HCT116 (cell line): ENCODE results near the gene ENO2. TPM values are rescaled to one million over a fixed set of nuclear protein-coding genes. Genes with fewer than 3 reads are reported as not detected.

Experiments used
- ATAC-seq: fragments of 200-7000 bp; cut with Tn5 transposase; 2 replicates; pipeline ENCODE4 v1.9.1; 2020; ENCODE audit warnings: mild to moderate bottlenecking, moderate library complexity
- BruUV-seq: library from RNA; stranded (reverse); fragments of 400-500 nt; replicated peaks from 2 replicates; lab custom pipeline; 2021; lab: Mats Ljungman, UMichigan
- CTCF ChIA-PET: fragments of 300-600 bp; sonication (Branson Sonifier 250); formaldehyde crosslinking; loops from one replicate; lab custom pipeline; 2021; ENCODE audit warnings: antibody characterized with exemption; lab: Charles Lee
- POLR2A ChIA-PET: fragments of 300-600, 350-600 bp; sonication (Branson Sonifier 250); formaldehyde crosslinking; loops from one replicate; lab custom pipeline; 2021; ENCODE audit warnings: antibody characterized with exemption; lab: Charles Lee
- RAD21 ChIA-PET, 2 experiments: fragments of 300-600 bp; sonication (Branson Sonifier 250); formaldehyde crosslinking; loops; one replicate each; lab custom pipeline; 2023; ENCODE audit warnings: low total read pairs in 2 of 2; ENCODE audit not compliant: uncharacterized antibody in 2 of 2, unreplicated experiment in 2 of 2, low non-redundant PET in 1 of 2; lab: Charles Lee
- DNase-seq: peaks from one replicate; pipeline ENCODE4 v3.0.0-alpha.2; 2010; ENCODE audit warnings: low read depth, low spot score
- H2AFZ ChIP-seq: fragments of 200-600 bp; shearing (Covaris generic), sonication (generic); 2 replicates; pipeline ENCODE4 v1.6.1; 2017; ENCODE audit warnings: low read depth, mixed run types, mixed read lengths, antibody characterized with exemption, low read length; ENCODE audit not compliant: poor library complexity, severe bottlenecking
- H3K27ac ChIP-seq: 2 replicates; pipeline ENCODE4 v1.5.1; 2012; ENCODE audit warnings: low read depth, low read length
- H3K27me3 ChIP-seq: fragments of 200-600 bp; sonication (generic); 2 replicates; pipeline ENCODE4 v1.6.1; 2016; ENCODE audit warnings: mixed run types, low read length, mixed read lengths; ENCODE audit not compliant: insufficient read depth
- H3K36me3 ChIP-seq, 2 experiments: fragments of 200-500 bp in 1 of 2; fragments of 200-600 bp in 1 of 2; sonication (Bioruptor generic) in 1 of 2; sonication (generic) in 1 of 2; 2 replicates each; pipeline versions ENCODE4 v1.5.1 to v1.6.1; 2014 to 2016; ENCODE audit warnings: low read length in 2 of 2, inconsistent platforms in 1 of 2, mixed read lengths in 1 of 2, mixed run types in 1 of 2; ENCODE audit not compliant: insufficient read depth in 2 of 2, control insufficient read depth in 1 of 2
- H3K4me1 ChIP-seq, 2 experiments: fragments of 200-600 bp in 1 of 2; sonication (generic) in 1 of 2; 2 replicates each; pipeline versions ENCODE4 v1.5.1 to v1.6.1; 2012 to 2017; ENCODE audit warnings: low read length in 2 of 2, inconsistent platforms in 1 of 2, mild to moderate bottlenecking in 1 of 2, mixed read lengths in 1 of 2, mixed run types in 1 of 2, moderate library complexity in 1 of 2; ENCODE audit not compliant: insufficient read depth in 2 of 2, control insufficient read depth in 1 of 2
- H3K4me2 ChIP-seq: fragments of 200-600 bp; sonication (generic); 2 replicates; pipeline ENCODE4 v1.6.1; 2017; ENCODE audit warnings: mixed run types, low read length, mixed read lengths
- H3K4me3 ChIP-seq, 2 experiments: fragments of 200-600 bp in 1 of 2; sonication (generic) in 1 of 2; replicated peaks in 1 of 2; 2 replicates each; pipeline ENCODE4 v1.5.1; 2011 to 2016; ENCODE audit warnings: low read length in 2 of 2, control low read depth in 1 of 2, low read depth in 1 of 2, mild to moderate bottlenecking in 1 of 2, mixed read lengths in 1 of 2, mixed run types in 1 of 2
- H3K79me2 ChIP-seq: fragments of 200-600 bp; sonication (generic); 2 replicates; pipeline ENCODE4 v1.6.1; 2017; ENCODE audit warnings: mild to moderate bottlenecking, mixed run types, low read length, moderate library complexity, mixed read lengths; ENCODE audit not compliant: insufficient read depth
- H3K9ac ChIP-seq: fragments of 200-600 bp; sonication (generic); 2 replicates; pipeline ENCODE4 v1.6.1; 2016; ENCODE audit warnings: low read length, mixed read lengths
- H3K9me2 ChIP-seq: fragments of 200-600 bp; sonication (generic), shearing (Covaris generic); 2 replicates; pipeline ENCODE4 v1.6.1; 2017; ENCODE audit warnings: mixed run types, mild to moderate bottlenecking, moderate library complexity; ENCODE audit not compliant: insufficient read depth
- H3K9me3 ChIP-seq, 2 experiments: fragments of 200-500 bp in 1 of 2; fragments of 200-600 bp in 1 of 2; sonication (Bioruptor generic) in 1 of 2; sonication (generic) in 1 of 2; 2 replicates each; pipeline ENCODE4 v1.6.1; 2014 to 2017; ENCODE audit warnings: low read length in 2 of 2, mixed read lengths in 2 of 2, inconsistent platforms in 1 of 2, low read depth in 1 of 2, mild to moderate bottlenecking in 1 of 2, mixed run types in 1 of 2, moderate library complexity in 1 of 2; ENCODE audit not compliant: control insufficient read depth in 1 of 2, insufficient read depth in 1 of 2
- H4K20me1 ChIP-seq: fragments of 200-600 bp; sonication (generic), shearing (Covaris generic); 2 replicates; pipeline ENCODE4 v1.6.1; 2017; ENCODE audit warnings: mixed run types, mild to moderate bottlenecking, moderate library complexity; ENCODE audit not compliant: insufficient read depth
- EGR1 ChIP-seq: IDR thresholded peaks from 2 replicates; pipeline ENCODE4 v1.6.1; 2012; ENCODE audit warnings: low read depth
- EZH2phosphoT487 ChIP-seq: fragments of 200-600 bp; IDR thresholded peaks from 2 replicates; pipeline ENCODE4 v1.6.1; 2018; ENCODE audit warnings: antibody characterized with exemption, borderline replicate concordance
- FOSL1 ChIP-seq: IDR thresholded peaks from 2 replicates; pipeline ENCODE4 v1.6.1; 2012; ENCODE audit warnings: low read depth
- POLR2A ChIP-seq: IDR thresholded peaks from 2 replicates; pipeline ENCODE4 v1.7.0; 2011; ENCODE audit warnings: borderline replicate concordance; ENCODE audit not compliant: insufficient read depth, insufficient read length; ENCODE audit errors: extremely low read depth
- RAD21 ChIP-seq: IDR thresholded peaks from 2 replicates; pipeline ENCODE4 v1.6.1; 2012; ENCODE audit warnings: low read depth, mild to moderate bottlenecking
- SIN3A ChIP-seq: IDR thresholded peaks from 2 replicates; pipeline ENCODE4 v1.6.1; 2012; ENCODE audit warnings: low read depth
- ZNF274 ChIP-seq: fragments of 200-500 bp; sonication (Bioruptor generic); IDR thresholded peaks from 2 replicates; pipeline ENCODE4 v1.6.1; 2014; ENCODE audit warnings: mild to moderate bottlenecking, low read depth, low read length, inconsistent platforms
- intact Hi-C: fragments of 100-400 bp; cut with micrococcal nuclease; formaldehyde crosslinking; loops from 2 replicates; pipeline ENCODE4 v1.10.0; 2022
- total RNA-seq: library from RNA; stranded (reverse); gene quantifications from one replicate; pipeline ENCODE4 v1.2.1, GENCODE V29; 2021; ENCODE audit not compliant: unreplicated experiment
- TF ChIP-seq, protein P1 (sequence below): IDR thresholded peaks from 2 replicates; pipeline ENCODE4 v1.6.1; 2011; ENCODE audit warnings: mild to moderate bottlenecking, low read length, moderate library complexity; ENCODE audit not compliant: insufficient replicate concordance; ENCODE audit errors: extremely low read depth

The ENO2 gene
- total RNA-seq, 1 experiment from 2014 or later, result 117 TPM

DNA sequence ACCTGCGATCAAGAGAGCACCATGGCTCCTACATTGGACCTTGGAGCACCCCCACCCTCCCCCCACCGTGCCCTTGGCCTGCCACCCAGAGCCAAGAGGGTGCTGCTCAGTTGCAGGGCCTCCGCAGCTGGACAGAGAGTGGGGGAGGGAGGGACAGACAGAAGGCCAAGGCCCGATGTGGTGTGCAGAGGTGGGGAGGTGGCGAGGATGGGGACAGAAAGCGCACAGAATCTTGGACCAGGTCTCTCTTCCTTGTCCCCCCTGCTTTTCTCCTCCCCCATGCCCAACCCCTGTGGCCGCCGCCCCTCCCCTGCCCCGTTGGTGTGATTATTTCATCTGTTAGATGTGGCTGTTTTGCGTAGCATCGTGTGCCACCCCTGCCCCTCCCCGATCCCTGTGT lies 27.4 kb downstream of the ENO2 start:
- no peak for TF ChIP-seq EZH2phosphoT487
- TF ChIP-seq SIN3A, result no peak
- no peak for TF ChIP-seq ZNF274
- TF ChIP-seq POLR2A, result no peak
- TF ChIP-seq EGR1, result no peak
- no peak for TF ChIP-seq FOSL1
- TF ChIP-seq, protein P1, sequence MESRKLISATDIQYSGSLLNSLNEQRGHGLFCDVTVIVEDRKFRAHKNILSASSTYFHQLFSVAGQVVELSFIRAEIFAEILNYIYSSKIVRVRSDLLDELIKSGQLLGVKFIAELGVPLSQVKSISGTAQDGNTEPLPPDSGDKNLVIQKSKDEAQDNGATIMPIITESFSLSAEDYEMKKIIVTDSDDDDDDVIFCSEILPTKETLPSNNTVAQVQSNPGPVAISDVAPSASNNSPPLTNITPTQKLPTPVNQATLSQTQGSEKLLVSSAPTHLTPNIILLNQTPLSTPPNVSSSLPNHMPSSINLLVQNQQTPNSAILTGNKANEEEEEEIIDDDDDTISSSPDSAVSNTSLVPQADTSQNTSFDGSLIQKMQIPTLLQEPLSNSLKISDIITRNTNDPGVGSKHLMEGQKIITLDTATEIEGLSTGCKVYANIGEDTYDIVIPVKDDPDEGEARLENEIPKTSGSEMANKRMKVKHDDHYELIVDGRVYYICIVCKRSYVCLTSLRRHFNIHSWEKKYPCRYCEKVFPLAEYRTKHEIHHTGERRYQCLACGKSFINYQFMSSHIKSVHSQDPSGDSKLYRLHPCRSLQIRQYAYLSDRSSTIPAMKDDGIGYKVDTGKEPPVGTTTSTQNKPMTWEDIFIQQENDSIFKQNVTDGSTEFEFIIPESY, result no peak
- H3K9me3 ChIP-seq, result no peaks in the 10 kb centered on the region
- H3K4me3 ChIP-seq, result no peak overlapping the region
- peaks cover 22 to 69% of the 10 kb centered on the region in 2 experiments for H3K4me1 ChIP-seq
- intact Hi-C loops, result loop anchor here (10.0 kb wide), 1 partner anchor 103 kb away; no protein-coding TSS in a partner anchor
- H3K27me3 ChIP-seq, result no peaks in the 10 kb centered on the region
- BruUV-seq, result no TSS peak
- no peak overlapping the region for H2AFZ ChIP-seq
- ChIA-PET RAD21 (no interaction called here), POLR2A (interaction anchor here (1.2 to 6.2 kb wide), 3 partner anchors 16 to 72 kb away, joined by 3 to 106 read pairs (median 6); partner anchors contain the start of genes SPSB2 and TPI1), CTCF (no interaction called here)
- no peaks in the 10 kb centered on the region for H4K20me1 ChIP-seq
- H3K4me2 ChIP-seq, result no peak overlapping the region
- ATAC-seq (no peak), DNase-seq (no peak)
- peaks cover 6 to 9% of the 10 kb centered on the region in 2 experiments; a peak in 2 of 4 replicates for H3K36me3 ChIP-seq
- H3K79me2 ChIP-seq, result peaks cover 16% of the 10 kb centered on the region
- no peak overlapping the region for H3K9ac ChIP-seq
- H3K27ac ChIP-seq, result peak overlapping the region; percentile 26; the same call in 1 of the 2 replicates
- H3K9me2 ChIP-seq, result no peaks in the 10 kb centered on the region

DNA sequence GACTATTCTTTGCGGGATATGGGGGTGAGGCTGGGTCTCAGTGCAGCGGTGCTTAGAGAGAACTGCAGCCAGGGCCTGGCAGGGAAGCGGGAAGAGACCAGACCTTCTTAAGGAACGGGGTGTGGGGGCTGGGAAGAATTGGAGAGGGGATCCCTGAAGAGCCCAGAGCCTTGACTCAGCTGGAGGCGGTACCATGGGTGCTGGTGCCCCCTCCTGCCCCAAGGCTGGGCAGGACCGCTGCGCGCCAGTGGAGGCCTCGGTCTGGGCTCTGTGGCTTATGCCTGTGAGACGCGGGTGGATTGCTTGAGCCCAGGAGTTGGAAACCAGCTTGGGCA lies 27.9 kb downstream of the ENO2 start:
- Histone ChIP-seq H3K79me2 (peaks cover 21% of the 10 kb centered on the region), H3K9me3 (no peaks in the 10 kb centered on the region), H2AFZ (no peak overlapping the region), H3K9me2 (no peaks in the 10 kb centered on the region), H3K4me2 (0 out of 2 replicates have a peak overlapping the region, but pooled peaks have one; percentile 92), H3K27ac (peak overlapping the region; percentile 99), H3K4me1 (peaks cover 21 to 69% of the 10 kb centered on the region in 2 experiments), H3K36me3 (peaks cover 4 to 9% of the 10 kb centered on the region in 2 experiments; a peak in 2 of 4 replicates), H3K9ac (peak overlapping the region; percentile 88; the same call in 1 of the 2 replicates), H3K4me3 (no peak overlapping the region), H4K20me1 (no peaks in the 10 kb centered on the region), H3K27me3 (no peaks in the 10 kb centered on the region)
- ATAC-seq, result no peak
- ChIA-PET POLR2A (interaction anchor here (2.9 to 6.2 kb wide), 3 partner anchors 9 to 166 kb away, joined by 22 to 106 read pairs (median 77); partner anchors contain the start of genes C1RL, SPSB2 and TPI1), CTCF (interaction anchor here (6.1 kb wide), 1 partner anchor 20 kb away, joined by 101 read pairs; no protein-coding TSS in a partner anchor), RAD21 (no interaction called here)
- intact Hi-C loops, result loop anchor here (10.0 kb wide), 1 partner anchor 103 kb away; no protein-coding TSS in a partner anchor
- TF ChIP-seq EZH2phosphoT487, result no peak
- no peak for TF ChIP-seq FOSL1
- TF ChIP-seq RAD21, result no peak
- DNase-seq, result no peak
- BruUV-seq, result no TSS peak
